ENCODE measurements around the gene UNC5A. TPM values are rescaled to one million over a fixed set of nuclear protein-coding genes. Genes with fewer than 3 reads are reported as not detected.

The UNC5A gene
- total and polyA plus RNA-seq, 7 donors = 0.03 to 0.25 (median 0.10) TPM; not detected in 4

DNA sequence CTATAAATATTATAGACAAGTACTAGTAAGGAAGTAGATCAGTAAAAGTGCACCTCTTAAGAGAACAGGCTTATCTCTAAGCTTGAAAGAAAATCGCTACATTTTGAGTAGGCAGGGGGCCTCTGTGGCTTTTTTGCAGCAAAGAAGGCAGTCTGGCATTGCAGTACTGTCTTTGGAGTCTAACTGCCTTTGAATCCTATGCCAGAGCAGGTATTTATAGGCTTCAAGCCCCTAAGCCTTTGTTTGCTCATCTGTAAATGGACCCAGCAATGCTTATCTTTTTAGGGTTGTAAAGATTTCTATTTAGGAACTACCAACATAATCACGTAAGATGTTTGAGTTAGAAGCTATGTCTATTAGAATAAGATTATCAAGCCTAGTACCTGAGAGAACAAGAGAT is 112.5 kb downstream of the UNC5A start:
- Histone ChIP-seq H3K27me3 (ENCODE audit: insufficient read depth in 3 of 3, low read length in 2 of 3) (no peaks in the 10 kb centered on the region), H3K36me3 (ENCODE audit: insufficient read depth in 1 of 2, low read depth in 1 of 2) (peaks cover 0 to 10% of the 10 kb centered on the region in 2 donors), H3K9me3 (no peaks in the 10 kb centered on the region), H3K4me3 (no peak overlapping the region), H3K27ac (no peak overlapping the region), H3K4me1 (no peaks in the 10 kb centered on the region)
- intact Hi-C loops (cut with DNase I) = no loop called here
- DNase-seq = no peak
- 92 to 97% (median 97%) methylated on average over 2 of the region's 2 CpGs for WGBS, 3 donors
- TF ChIP-seq, protein P1, sequence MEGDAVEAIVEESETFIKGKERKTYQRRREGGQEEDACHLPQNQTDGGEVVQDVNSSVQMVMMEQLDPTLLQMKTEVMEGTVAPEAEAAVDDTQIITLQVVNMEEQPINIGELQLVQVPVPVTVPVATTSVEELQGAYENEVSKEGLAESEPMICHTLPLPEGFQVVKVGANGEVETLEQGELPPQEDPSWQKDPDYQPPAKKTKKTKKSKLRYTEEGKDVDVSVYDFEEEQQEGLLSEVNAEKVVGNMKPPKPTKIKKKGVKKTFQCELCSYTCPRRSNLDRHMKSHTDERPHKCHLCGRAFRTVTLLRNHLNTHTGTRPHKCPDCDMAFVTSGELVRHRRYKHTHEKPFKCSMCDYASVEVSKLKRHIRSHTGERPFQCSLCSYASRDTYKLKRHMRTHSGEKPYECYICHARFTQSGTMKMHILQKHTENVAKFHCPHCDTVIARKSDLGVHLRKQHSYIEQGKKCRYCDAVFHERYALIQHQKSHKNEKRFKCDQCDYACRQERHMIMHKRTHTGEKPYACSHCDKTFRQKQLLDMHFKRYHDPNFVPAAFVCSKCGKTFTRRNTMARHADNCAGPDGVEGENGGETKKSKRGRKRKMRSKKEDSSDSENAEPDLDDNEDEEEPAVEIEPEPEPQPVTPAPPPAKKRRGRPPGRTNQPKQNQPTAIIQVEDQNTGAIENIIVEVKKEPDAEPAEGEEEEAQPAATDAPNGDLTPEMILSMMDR (IDR thresholded peaks at IDR 0.05) = no peak
- ATAC-seq = no peak

DNA sequence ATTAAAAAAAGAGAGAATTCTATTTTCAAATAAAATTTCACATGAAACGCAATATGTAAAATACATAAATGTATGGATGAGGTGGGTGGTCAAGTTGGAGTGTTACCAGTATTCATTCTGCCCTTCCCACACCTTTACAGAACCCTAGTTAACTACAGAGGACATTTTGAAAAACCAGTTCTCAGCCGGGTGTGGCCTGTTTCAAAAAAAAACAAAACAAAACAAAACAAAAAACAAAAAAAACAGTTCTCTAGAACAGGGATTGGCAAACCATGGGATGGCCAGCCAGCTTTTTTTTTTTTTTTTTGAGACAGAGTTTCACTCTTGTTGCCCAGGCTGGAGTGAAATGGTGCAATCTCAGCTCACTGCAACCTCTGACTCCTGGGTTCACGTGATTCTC is 117.2 kb downstream of the UNC5A start:
- H3K4me3 ChIP-seq = no peak overlapping the region
- intact Hi-C loops (cut with DNase I) = no loop called here
- DNase-seq (no peak), ATAC-seq (no peak)
- peaks cover 0 to 25% of the 10 kb centered on the region in 2 donors for H3K36me3 ChIP-seq (ENCODE audit: insufficient read depth in 1 of 2, low read depth in 1 of 2)
- WGBS, 3 donors = 79 to 95% (median 83%) methylated on average over 3 of the region's 3 CpGs
- H3K4me1 ChIP-seq = no peaks in the 10 kb centered on the region
- no peak overlapping the region for H3K27ac ChIP-seq
- H3K27me3 ChIP-seq (ENCODE audit: insufficient read depth in 3 of 3, low read length in 2 of 3) = no peaks in the 10 kb centered on the region
- TF ChIP-seq, protein P1 (IDR thresholded peaks at IDR 0.05) = no peak
- H3K9me3 ChIP-seq = no peaks in the 10 kb centered on the region

GRCh38 chr5:176929654-176930053 is 119.3 kb downstream of the UNC5A start:
- Histone ChIP-seq H3K4me3 (no peak overlapping the region), H3K4me1 (no peaks in the 10 kb centered on the region), H3K36me3 (ENCODE audit: insufficient read depth in 1 of 2, low read depth in 1 of 2) (peaks cover 0 to 43% of the 10 kb centered on the region in 2 donors), H3K9me3 (no peaks in the 10 kb centered on the region), H3K27ac (no peak overlapping the region), H3K27me3 (ENCODE audit: insufficient read depth in 3 of 3, low read length in 2 of 3) (no peaks in the 10 kb centered on the region)
- intact Hi-C loops (cut with DNase I) = no loop called here
- ATAC-seq = no peak
- 84 to 93% (median 93%) methylated on average over 1 of the region's 1 CpG for WGBS, 3 donors
- DNase-seq = no peak
- TF ChIP-seq, protein P1 (IDR thresholded peaks at IDR 0.05) = no peak

Other genes starting within 250 kb of the UNC5A start
- gene GPRIN1, start 200.4 kb upstream of the UNC5A start, total RNA-seq = under 1 TPM; 0.21 to 0.71 (median 0.37) TPM
- gene GPRIN1, start 200.4 kb upstream of the UNC5A start, polyA plus RNA-seq = 1 to 10 TPM in 1 of 3 donors, under 1 TPM in 2; 0.18 to 1.2 (median 0.23) TPM
- gene SNCB, start 180.0 kb upstream of the UNC5A start, total RNA-seq = 1 to 10 TPM in 1 of 4 donors, under 1 TPM in 3; 0.32 to 1.2 (median 0.78) TPM
- under 1 TPM; 0.34 to 0.42 (median 0.38) TPM for gene SNCB, start 180.0 kb upstream of the UNC5A start, polyA plus RNA-seq
- not detected for gene EIF4E1B, start 179.9 kb upstream of the UNC5A start, total RNA-seq
- under 1 TPM in 2 of 3 donors, not detected in 1; 0.04 to 0.62 TPM for gene EIF4E1B, start 179.9 kb upstream of the UNC5A start, polyA plus RNA-seq
- gene TSPAN17, start 163.1 kb upstream of the UNC5A start, total RNA-seq = 10 to 100 TPM; 22.5 to 31.2 (median 28.2) TPM
- 10 to 100 TPM; 24.1 to 51.9 (median 25.8) TPM for gene TSPAN17, start 163.1 kb upstream of the UNC5A start, polyA plus RNA-seq
- gene HK3, start 88.8 kb downstream of the UNC5A start, total RNA-seq = 1 to 10 TPM; 1.7 to 3.1 (median 2.3) TPM
- gene HK3, start 88.8 kb downstream of the UNC5A start, polyA plus RNA-seq = 1 to 10 TPM; 1.6 to 2.7 (median 2.6) TPM
- 10 to 100 TPM; 12.7 to 40.0 (median 33.5) TPM for gene UIMC1, start 196.2 kb downstream of the UNC5A start, total RNA-seq
- 10 to 100 TPM; 15.4 to 26.1 (median 18.8) TPM for gene UIMC1, start 196.2 kb downstream of the UNC5A start, polyA plus RNA-seq
- 1 to 10 TPM; 3.5 to 7.9 (median 6.8) TPM for gene ZNF346, start 212.1 kb downstream of the UNC5A start, total RNA-seq
- 1 to 10 TPM; 4.8 to 8.3 (median 5.4) TPM for gene ZNF346, start 212.1 kb downstream of the UNC5A start, polyA plus RNA-seq